GM23338 (cell line): ENCODE data around the gene MYG1. TPM values are rescaled to one million over a fixed set of nuclear protein-coding genes. Genes with fewer than 3 reads are reported as not detected.
A peak's percentile ranks its signal among the peaks of the same experiment; 100 is the strongest.

Source experiments
- ATAC-seq: fragments of 200-7000 bp; cut with Tn5 transposase; 3 replicates; pipeline ENCODE4 v1.9.1; 2020
- DNase-seq: peaks from one replicate; pipeline ENCODE4 v3.0.0-alpha.2; 2015; ENCODE audit warnings: low spot score
- H2AFZ ChIP-seq: fragments of 200-600 bp; sonication (generic); 2 replicates; pipeline ENCODE4 v1.8.0; 2016; ENCODE audit warnings: antibody characterized with exemption, mild to moderate bottlenecking, moderate library complexity
- H3F3A ChIP-seq: fragments of 200-600 bp; sonication (generic); replicated peaks from 2 replicates; pipeline ENCODE4 v1.8.0; 2017; ENCODE audit warnings: antibody characterized with exemption, mixed run types, low read depth
- H3K27ac ChIP-seq: fragments of 200-600 bp; sonication (generic); 2 replicates; pipeline ENCODE4 v1.6.1; 2016; ENCODE audit warnings: low read depth
- H3K27me3 ChIP-seq: fragments of 200-600 bp; sonication (generic); 2 replicates; pipeline ENCODE4 v1.8.0; 2016; ENCODE audit warnings: mild to moderate bottlenecking, mixed run types, moderate library complexity; ENCODE audit not compliant: insufficient read depth
- H3K36me3 ChIP-seq: fragments of 200-600 bp; sonication (generic); 2 replicates; pipeline ENCODE4 v1.8.0; 2016; ENCODE audit warnings: mild to moderate bottlenecking; ENCODE audit not compliant: insufficient read depth
- H3K4me1 ChIP-seq: fragments of 200-600 bp; sonication (generic); 2 replicates; pipeline ENCODE4 v1.8.0; 2016; ENCODE audit warnings: mild to moderate bottlenecking, moderate library complexity; ENCODE audit not compliant: insufficient read depth
- H3K4me2 ChIP-seq: fragments of 200-600 bp; sonication (generic); 2 replicates; pipeline ENCODE4 v1.7.1; 2017; ENCODE audit warnings: mixed run types
- H3K4me3 ChIP-seq: fragments of 200-600 bp; sonication (generic); 2 replicates; pipeline ENCODE4 v1.6.1; 2016; ENCODE audit warnings: mixed run types
- H3K79me2 ChIP-seq: fragments of 200-600 bp; sonication (generic); replicated peaks from 2 replicates; pipeline ENCODE4 v1.8.0; 2017; ENCODE audit warnings: mild to moderate bottlenecking; ENCODE audit not compliant: insufficient read depth
- H3K9me2 ChIP-seq: fragments of 200-600 bp; sonication (generic); 2 replicates; pipeline ENCODE4 v1.8.0; 2017; ENCODE audit not compliant: insufficient read depth
- H4K20me1 ChIP-seq: fragments of 200-600 bp; sonication (generic); replicated peaks from 2 replicates; pipeline ENCODE4 v1.8.0; 2017; ENCODE audit warnings: mild to moderate bottlenecking; ENCODE audit not compliant: insufficient read depth
- H3K27ac Mint-ChIP-seq: 2 replicates; pipeline ENCODE4 v1.8.0; 2020; ENCODE audit warnings: inconsistent platforms, mild to moderate bottlenecking, moderate library complexity, mixed read lengths
- H3K27me3 Mint-ChIP-seq: 3 replicates; pipeline ENCODE4 v1.8.0; 2022; ENCODE audit warnings: low read depth, mild to moderate bottlenecking, moderate library complexity, mixed read lengths, inconsistent platforms; ENCODE audit not compliant: insufficient read depth, poor library complexity
- H3K36me3 Mint-ChIP-seq: 3 replicates; pipeline ENCODE4 v1.8.0; 2021; ENCODE audit warnings: low read depth, mild to moderate bottlenecking, inconsistent platforms, moderate library complexity, mixed read lengths
- H3K4me1 Mint-ChIP-seq: 3 replicates; pipeline ENCODE4 v1.8.0; 2020; ENCODE audit warnings: mild to moderate bottlenecking, inconsistent platforms, mixed read lengths
- H3K4me3 Mint-ChIP-seq: 3 replicates; pipeline ENCODE4 v1.8.0; 2021; ENCODE audit warnings: moderate library complexity, mild to moderate bottlenecking, inconsistent platforms, mixed read lengths
- H3K9me3 Mint-ChIP-seq: 3 replicates; pipeline ENCODE4 v1.8.0; 2020; ENCODE audit warnings: moderate library complexity, mild to moderate bottlenecking, inconsistent platforms, mixed read lengths
- CREB1 ChIP-seq: fragments of 250-450 bp; sonication (Bioruptor Pico); IDR thresholded peaks from 2 replicates; pipeline ENCODE4 v1.5.0; 2020; ENCODE audit warnings: low read depth, mild to moderate bottlenecking, moderate library complexity
- CTCF ChIP-seq, 2 experiments: fragments of 200-600 bp in 1 of 2; sonication (generic) in 1 of 2; conservative IDR thresholded peaks; 2 replicates each; pipeline versions ENCODE4 v1.5.1 to v1.6.1; 2016 to 2017; ENCODE audit warnings: antibody characterized with exemption in 2 of 2, low read depth in 2 of 2, mild to moderate bottlenecking in 2 of 2, moderate library complexity in 1 of 2
- ETS1 ChIP-seq: IDR thresholded peaks from 2 replicates; pipeline ENCODE4 v1.6.1; 2016; ENCODE audit warnings: antibody characterized with exemption
- EZH2 ChIP-seq: fragments of 200-600 bp; sonication (generic); IDR thresholded peaks from one replicate; pipeline ENCODE4 v1.8.0; 2017; ENCODE audit warnings: antibody characterized with exemption, mild to moderate bottlenecking, low read depth; ENCODE audit not compliant: unreplicated experiment
- EZH2phosphoT487 ChIP-seq: fragments of 200-600 bp; sonication (generic); IDR thresholded peaks from one replicate; pipeline ENCODE4 v1.8.1; 2018; ENCODE audit warnings: antibody characterized with exemption; ENCODE audit not compliant: unreplicated experiment
- JUNB ChIP-seq: IDR thresholded peaks from one replicate; pipeline ENCODE4 v1.6.1; 2016; ENCODE audit warnings: antibody characterized with exemption; ENCODE audit not compliant: unreplicated experiment
- NANOG ChIP-seq: IDR thresholded peaks from 2 replicates; pipeline ENCODE4 v1.6.1; 2016; ENCODE audit warnings: antibody characterized with exemption, borderline replicate concordance
- POLR2AphosphoS5 ChIP-seq: IDR thresholded peaks from 2 replicates; pipeline ENCODE4 v1.6.1; 2016; ENCODE audit warnings: antibody characterized with exemption, low read depth
- REST ChIP-seq: IDR thresholded peaks from one replicate; pipeline ENCODE4 v1.6.1; 2018; ENCODE audit warnings: antibody characterized with exemption; ENCODE audit not compliant: unreplicated experiment
- STAT1 ChIP-seq: IDR thresholded peaks from one replicate; pipeline ENCODE4 v1.6.1; 2016; ENCODE audit warnings: antibody characterized with exemption; ENCODE audit not compliant: unreplicated experiment
- ZNF114 ChIP-seq: fragments of 250-450 bp; sonication (Bioruptor Pico); IDR thresholded peaks from 2 replicates; pipeline ENCODE4 v1.5.0; 2020; ENCODE audit warnings: mild to moderate bottlenecking, moderate library complexity
- ZNF331 ChIP-seq: fragments of 250-450 bp; sonication (Bioruptor Pico); IDR thresholded peaks from 2 replicates; pipeline ENCODE4 v1.5.0; 2020; ENCODE audit warnings: low read depth, mild to moderate bottlenecking, moderate library complexity
- ZNF462 ChIP-seq: fragments of 250-450 bp; sonication (Bioruptor Pico); IDR thresholded peaks from 2 replicates; pipeline ENCODE4 v1.5.0; 2020; ENCODE audit warnings: mild to moderate bottlenecking, moderate library complexity
- polyA plus RNA-seq: library from polyadenylated mRNA; unstranded; fragments of >200 nt; fragmentation: Nextera tagmentation; extraction: Ambion mirVana; gene quantifications from 2 replicates; pipeline ENCODE4 v1.2.1, GENCODE V29; 2016
- total RNA-seq: library from RNA; depleted of rRNA; stranded (reverse); fragments of >200 nt; shearing (Covaris generic); gene quantifications from 2 replicates; pipeline ENCODE4 v1.2.3, GENCODE V29; 2014

The MYG1 gene
- total and polyA plus RNA-seq, 2 experiments from 2014 or later, result 66.5 to 94.2 TPM

- TF ChIP-seq CREB1 (no peak), STAT1 (no peak), ZNF331 (CRISPR knock-in tag) (no peak), ETS1 (no peak), CTCF (conservative IDR thresholded peaks at IDR 0.05; ENCODE audit: low read depth in 2 of 2) (no peak), NANOG (no peak), JUNB (no peak), REST (no peak), EZH2phosphoT487 (no peak), ZNF114 (CRISPR knock-in tag) (no peak), ZNF462 (CRISPR knock-in tag) (no peak), EZH2 (no peak), POLR2AphosphoS5 (no peak)
- Mint-ChIP-seq H3K4me1 (peaks cover 24% of the 10 kb centered on the region), H3K27ac (no peak overlapping the region), H3K27me3 (peaks cover 12% of the 10 kb centered on the region), H3K36me3 (no peaks in the 10 kb centered on the region), H3K4me3 (no peak overlapping the region), H3K9me3 (no peaks in the 10 kb centered on the region)
- Histone ChIP-seq H3K79me2 (no peaks in the 10 kb centered on the region), H3K36me3 (no peaks in the 10 kb centered on the region), H3K9me2 (no peaks in the 10 kb centered on the region), H3K4me3 (no peak overlapping the region), H3K4me1 (peaks cover 27% of the 10 kb centered on the region), H4K20me1 (no peaks in the 10 kb centered on the region), H2AFZ (peak overlapping the region; percentile 96), H3F3A (no peaks in the 10 kb centered on the region), H3K4me2 (peak overlapping the region; percentile 22; the same call in 1 of the 2 replicates), H3K27me3 (peaks cover 46% of the 10 kb centered on the region), H3K27ac (no peak overlapping the region)
- no peak for DNase-seq
- no peak; the same call in 2 of the 3 replicates for ATAC-seq
Observed at GRCh38 chr12:53338916-53339315, 39.4 kb downstream of the MYG1 start.
